Measurements from ENCODE around the gene SLC28A1. TPM values are rescaled to one million over a fixed set of nuclear protein-coding genes. Genes with fewer than 3 reads are reported as not detected.

The SLC28A1 gene
- total and polyA plus RNA-seq, 2 of the 4 experiments (the other 2 are of a cell fraction), result not detected

DNA sequence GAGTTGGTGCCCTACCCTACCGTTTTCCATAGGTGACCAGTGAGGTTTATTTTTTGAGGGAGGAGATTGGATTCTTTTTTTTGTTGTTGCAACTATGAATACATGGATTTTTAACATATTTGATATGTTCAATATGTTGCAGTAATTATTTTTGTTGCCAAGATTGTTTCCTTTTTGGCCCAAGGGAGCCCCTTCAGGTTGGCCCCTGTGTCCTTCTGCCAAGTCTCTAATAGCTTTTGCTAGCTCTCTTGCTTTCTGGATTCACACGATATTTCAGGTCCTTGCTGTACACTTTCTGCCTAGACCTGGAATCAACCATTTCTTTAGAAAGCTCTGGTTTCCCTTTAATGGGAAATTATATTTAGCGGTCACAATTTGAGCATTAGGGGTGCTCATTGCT, 22.7 kb upstream of the SLC28A1 start:
- H2AK5ac ChIP-seq (ENCODE audit: low read depth, low read length), result no peak overlapping the region
- H3K79me1 ChIP-seq (ENCODE audit: low read depth in 1 of 2, low read length in 2 of 2), result no peaks in the 10 kb centered on the region
- no peak overlapping the region for H2BK15ac ChIP-seq (ENCODE audit: low read depth, low read length)
- H4K5ac ChIP-seq (ENCODE audit: low read depth, low read length), result no peak overlapping the region
- H2BK20ac ChIP-seq (ENCODE audit: low read depth, low read length), result no peak overlapping the region
- ATAC-seq (ENCODE audit: low read depth) (no peak), DNase-seq (no peak)
- H4K8ac ChIP-seq (ENCODE audit: low read depth in 2 of 2, low read length in 2 of 2), result no peak overlapping the region
- no peak overlapping the region for H2AFZ ChIP-seq (replicated peaks; ENCODE audit: low read length, poor library complexity)
- H3K56ac ChIP-seq (ENCODE audit: extremely low read depth, insufficient read depth, low read length), result no peak overlapping the region
- no peak overlapping the region for H3K27ac ChIP-seq (ENCODE audit: insufficient read depth, low read length)
- peaks cover 21% of the 10 kb centered on the region for H3K27me3 ChIP-seq (ENCODE audit: control insufficient read depth, insufficient read depth, low read length)
- no peak overlapping the region for H2BK5ac ChIP-seq (ENCODE audit: low read depth, low read length, poor library complexity, severe bottlenecking)
- ChIA-PET CTCF (interaction anchor here (0.6 to 0.7 kb wide), 2 partner anchors 18 to 161 kb away, joined by 3 to 5 read pairs; no protein-coding TSS in a partner anchor), POLR2A (ENCODE audit: unreplicated experiment) (no interaction called here)
- no peak overlapping the region for H3K4me3 ChIP-seq (ENCODE audit: insufficient read depth, low read depth, low read length)
- H3K4me1 ChIP-seq (ENCODE audit: control insufficient read depth, insufficient read depth, low read length), result no peaks in the 10 kb centered on the region
- no peak overlapping the region for H3K23ac ChIP-seq (ENCODE audit: low read depth, low read length)
- in situ Hi-C loops (cut with MboI; ENCODE audit: low sequenced_read_pairs) (no loop called here), dilution Hi-C loops (cut with HindIII; ENCODE audit: low sequenced_read_pairs, unreplicated experiment) (no loop called here), intact Hi-C loops (cut with micrococcal nuclease) (no loop called here)
- TF ChIP-seq POLR2A (IDR thresholded peaks at IDR 0.05; ENCODE audit: low read depth, low read length) (no peak), FOS (IDR thresholded peaks at IDR 0.05; ENCODE audit: low read depth, low read length) (no peak), RAD21 (IDR thresholded peaks at IDR 0.05; ENCODE audit: low read length) (no peak), NFE2L2 (IDR thresholded peaks at IDR 0.05; ENCODE audit: low read depth, low read length) (no peak), RFX5 (IDR thresholded peaks at IDR 0.05; ENCODE audit: low read depth, low read length) (no peak), MAZ (IDR thresholded peaks at IDR 0.05; ENCODE audit: borderline replicate concordance, low read depth, low read length) (no peak), RCOR1 (IDR thresholded peaks at IDR 0.05; ENCODE audit: insufficient replicate concordance, low read length) (no peak), CEBPB (IDR thresholded peaks at IDR 0.05; ENCODE audit: low read depth, low read length) (no peak), MAFK (IDR thresholded peaks at IDR 0.05; ENCODE audit: low read depth, low read length) (no peak), MXI1 (IDR thresholded peaks at IDR 0.05; ENCODE audit: borderline replicate concordance, low read depth, low read length) (no peak)
- TF ChIP-seq, protein P1, sequence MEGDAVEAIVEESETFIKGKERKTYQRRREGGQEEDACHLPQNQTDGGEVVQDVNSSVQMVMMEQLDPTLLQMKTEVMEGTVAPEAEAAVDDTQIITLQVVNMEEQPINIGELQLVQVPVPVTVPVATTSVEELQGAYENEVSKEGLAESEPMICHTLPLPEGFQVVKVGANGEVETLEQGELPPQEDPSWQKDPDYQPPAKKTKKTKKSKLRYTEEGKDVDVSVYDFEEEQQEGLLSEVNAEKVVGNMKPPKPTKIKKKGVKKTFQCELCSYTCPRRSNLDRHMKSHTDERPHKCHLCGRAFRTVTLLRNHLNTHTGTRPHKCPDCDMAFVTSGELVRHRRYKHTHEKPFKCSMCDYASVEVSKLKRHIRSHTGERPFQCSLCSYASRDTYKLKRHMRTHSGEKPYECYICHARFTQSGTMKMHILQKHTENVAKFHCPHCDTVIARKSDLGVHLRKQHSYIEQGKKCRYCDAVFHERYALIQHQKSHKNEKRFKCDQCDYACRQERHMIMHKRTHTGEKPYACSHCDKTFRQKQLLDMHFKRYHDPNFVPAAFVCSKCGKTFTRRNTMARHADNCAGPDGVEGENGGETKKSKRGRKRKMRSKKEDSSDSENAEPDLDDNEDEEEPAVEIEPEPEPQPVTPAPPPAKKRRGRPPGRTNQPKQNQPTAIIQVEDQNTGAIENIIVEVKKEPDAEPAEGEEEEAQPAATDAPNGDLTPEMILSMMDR (conservative IDR thresholded peaks at IDR 0.05; ENCODE audit: low read depth, low read length), result no peak
- TF ChIP-seq, protein P2, sequence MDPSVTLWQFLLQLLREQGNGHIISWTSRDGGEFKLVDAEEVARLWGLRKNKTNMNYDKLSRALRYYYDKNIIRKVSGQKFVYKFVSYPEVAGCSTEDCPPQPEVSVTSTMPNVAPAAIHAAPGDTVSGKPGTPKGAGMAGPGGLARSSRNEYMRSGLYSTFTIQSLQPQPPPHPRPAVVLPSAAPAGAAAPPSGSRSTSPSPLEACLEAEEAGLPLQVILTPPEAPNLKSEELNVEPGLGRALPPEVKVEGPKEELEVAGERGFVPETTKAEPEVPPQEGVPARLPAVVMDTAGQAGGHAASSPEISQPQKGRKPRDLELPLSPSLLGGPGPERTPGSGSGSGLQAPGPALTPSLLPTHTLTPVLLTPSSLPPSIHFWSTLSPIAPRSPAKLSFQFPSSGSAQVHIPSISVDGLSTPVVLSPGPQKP (IDR thresholded peaks at IDR 0.05; ENCODE audit: borderline replicate concordance, low read depth, low read length), result no peak
- TF ChIP-seq, protein P3, sequence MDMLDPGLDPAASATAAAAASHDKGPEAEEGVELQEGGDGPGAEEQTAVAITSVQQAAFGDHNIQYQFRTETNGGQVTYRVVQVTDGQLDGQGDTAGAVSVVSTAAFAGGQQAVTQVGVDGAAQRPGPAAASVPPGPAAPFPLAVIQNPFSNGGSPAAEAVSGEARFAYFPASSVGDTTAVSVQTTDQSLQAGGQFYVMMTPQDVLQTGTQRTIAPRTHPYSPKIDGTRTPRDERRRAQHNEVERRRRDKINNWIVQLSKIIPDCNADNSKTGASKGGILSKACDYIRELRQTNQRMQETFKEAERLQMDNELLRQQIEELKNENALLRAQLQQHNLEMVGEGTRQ (IDR thresholded peaks at IDR 0.05; ENCODE audit: low read depth, low read length), result no peak
- no peak overlapping the region for H4K91ac ChIP-seq (ENCODE audit: insufficient read depth, low read depth, low read length)
- H3K9me1 ChIP-seq (ENCODE audit: insufficient read depth, low read length), result no peaks in the 10 kb centered on the region
- WGBS, 2 experiments (ENCODE audit: extremely low coverage in 2 of 2, insufficient read length in 1 of 2), result no CpG with 5 or more reads among the region's 3 CpGs
- no TSS peak for BruUV-seq (replicated peaks)
- no peak overlapping the region for H3K14ac ChIP-seq (replicated peaks; ENCODE audit: low read depth, low read length)
- no peak overlapping the region for H3K4me2 ChIP-seq (ENCODE audit: low read depth, low read length)
- no peak overlapping the region for H3K4ac ChIP-seq (ENCODE audit: low read depth, low read length)
- no peaks in the 10 kb centered on the region for H4K20me1 ChIP-seq (ENCODE audit: insufficient read depth, low read length)
- H3K9ac ChIP-seq (ENCODE audit: low read depth, low read length), result no peak overlapping the region
- no peak overlapping the region for H2AK9ac ChIP-seq (replicated peaks; ENCODE audit: low read depth, low read length, poor library complexity)
- no peak overlapping the region for H2BK120ac ChIP-seq (ENCODE audit: low read depth, low read length)
- H3K36me3 ChIP-seq (ENCODE audit: control insufficient read depth, insufficient read depth, low read length), result no peaks in the 10 kb centered on the region
- H3K18ac ChIP-seq (ENCODE audit: low read depth, low read length), result no peak overlapping the region
- no peaks in the 10 kb centered on the region for H3K9me3 ChIP-seq (ENCODE audit: control insufficient read depth, insufficient read depth, low read length)
